Pericardium fibroblast (primary cell): ENCODE data around the gene SLC10A7. TPM values are rescaled to one million over a fixed set of nuclear protein-coding genes. Genes with fewer than 3 reads are reported as not detected.

Experiments used
- total RNA-seq: library from RNA; depleted of rRNA; stranded (reverse); fragments of >200 nt; gene quantifications from 2 replicates; pipeline ENCODE4 v1.2.3, GENCODE V29; 2015

The SLC10A7 gene
- 5.0 and 10.6 TPM in 2 replicates for total RNA-seq

GRCh38 chr4:146521541-146522097, at the start of gene SLC10A7:
Gene SLC10A7 (minus strand): TSS chr4:146521940. CDS start chr4:146521717, 223 bp downstream.

GRCh38 chr4:146214238-146214637, 307.5 kb downstream of the SLC10A7 start, which contains the start of gene REELD1:
Gene REELD1 (plus strand): TSS chr4:146214538. CDS start chr4:146216953, 2,415 bp downstream.

Other genes starting within 250 kb of the SLC10A7 start
- gene POU4F2, start 117.0 kb upstream of the SLC10A7 start, total RNA-seq = not detected in 2 replicates